Loucy (cell line): ENCODE results near the gene IFT52.

Experiments used
- CTCF ChIP-seq: fragments of 200-600 bp; sonication (generic); conservative IDR thresholded peaks from 2 replicates; pipeline ENCODE4 v1.5.1; 2014; ENCODE audit warnings: mild to moderate bottlenecking, antibody characterized with exemption, low read length
- EZH2phosphoT487 ChIP-seq: fragments of 200-600 bp; IDR thresholded peaks from 2 replicates; pipeline ENCODE4 v1.6.1; 2018; ENCODE audit warnings: antibody characterized with exemption, mild to moderate bottlenecking, moderate library complexity, borderline replicate concordance

GRCh38 chr20:43695571-43695970, 104.8 kb downstream of the IFT52 start:
- TF ChIP-seq CTCF (no peak), EZH2phosphoT487 (no peak)
